H9 (cell line): ENCODE data around the gene SFTPB. TPM values are rescaled to one million over a fixed set of nuclear protein-coding genes. Genes with fewer than 3 reads are reported as not detected.

Experiments
- DNase-seq: peaks from one replicate; pipeline ENCODE4 v3.0.0-alpha.2; 2017
- H2AFZ ChIP-seq: one replicate; pipeline ENCODE4 v1.6.1; 2013; ENCODE audit warnings: mild to moderate bottlenecking, low read length, control low read depth, moderate library complexity
- H2AK5ac ChIP-seq: 2 replicates; pipeline ENCODE4 v1.6.1; 2013; ENCODE audit warnings: low read length, control low read depth, mixed read lengths; ENCODE audit not compliant: insufficient read length
- H2BK120ac ChIP-seq: one replicate; pipeline ENCODE4 v1.6.1; 2013; ENCODE audit warnings: low read depth, mild to moderate bottlenecking, low read length, control low read depth, inconsistent platforms; ENCODE audit not compliant: poor library complexity, severe bottlenecking
- H2BK12ac ChIP-seq: 2 replicates; pipeline ENCODE4 v1.6.1; 2013; ENCODE audit warnings: low read length, control low read depth, mixed read lengths, low read depth; ENCODE audit not compliant: insufficient read length
- H2BK15ac ChIP-seq: 2 replicates; pipeline ENCODE4 v1.6.1; 2013; ENCODE audit warnings: low read depth, low read length, control low read depth
- H2BK20ac ChIP-seq: one replicate; pipeline ENCODE4 v1.6.1; 2013; ENCODE audit warnings: low read depth, mild to moderate bottlenecking, low read length, control low read depth, inconsistent platforms; ENCODE audit not compliant: poor library complexity, severe bottlenecking
- H2BK5ac ChIP-seq: 2 replicates; pipeline ENCODE4 v1.6.1; 2013; ENCODE audit warnings: low read length, control low read depth, mixed read lengths; ENCODE audit not compliant: insufficient read length
- H3K14ac ChIP-seq: 2 replicates; pipeline ENCODE4 v1.6.1; 2013; ENCODE audit warnings: low read length, control low read depth; ENCODE audit not compliant: insufficient read depth
- H3K18ac ChIP-seq: 2 replicates; pipeline ENCODE4 v1.6.1; 2013; ENCODE audit warnings: low read depth, mild to moderate bottlenecking, mixed read lengths, low read length, control low read depth; ENCODE audit not compliant: insufficient read length
- H3K23ac ChIP-seq: 2 replicates; pipeline ENCODE4 v1.6.1; 2013; ENCODE audit warnings: low read length, control low read depth, mixed read lengths, low read depth; ENCODE audit not compliant: insufficient read length
- H3K23me2 ChIP-seq: 2 replicates; pipeline ENCODE4 v1.6.1; 2013; ENCODE audit warnings: low read depth, mild to moderate bottlenecking, mixed read lengths, low read length, control low read depth; ENCODE audit not compliant: insufficient read length, poor library complexity, severe bottlenecking
- H3K27ac ChIP-seq: 2 replicates; pipeline ENCODE4 v1.5.1; 2013; ENCODE audit warnings: low read length, control low read depth, mixed read lengths, low read depth; ENCODE audit not compliant: insufficient read length
- H3K27me3 ChIP-seq: 2 replicates; pipeline ENCODE4 v1.6.1; 2013; ENCODE audit warnings: low read length, control low read depth, inconsistent platforms; ENCODE audit not compliant: insufficient read depth
- H3K4ac ChIP-seq: 2 replicates; pipeline ENCODE4 v1.6.1; 2013; ENCODE audit warnings: low read depth, mild to moderate bottlenecking, control low read depth, inconsistent platforms, low read length, moderate library complexity
- H3K4me1 ChIP-seq: 2 replicates; pipeline ENCODE4 v1.6.1; 2013; ENCODE audit warnings: low read length, control low read depth, inconsistent platforms; ENCODE audit not compliant: insufficient read depth
- H3K4me2 ChIP-seq: 2 replicates; pipeline ENCODE4 v1.6.1; 2013; ENCODE audit warnings: low read length, control low read depth, mixed read lengths; ENCODE audit not compliant: insufficient read length, insufficient read depth
- H3K56ac ChIP-seq: 2 replicates; pipeline ENCODE4 v1.6.1; 2013; ENCODE audit warnings: low read depth, mild to moderate bottlenecking, mixed read lengths, low read length, control low read depth; ENCODE audit not compliant: insufficient read length
- H3K79me1 ChIP-seq: 2 replicates; pipeline ENCODE4 v1.6.1; 2013; ENCODE audit warnings: low read depth, mild to moderate bottlenecking, moderate library complexity, low read length, control low read depth, inconsistent platforms; ENCODE audit not compliant: insufficient read depth, poor library complexity, severe bottlenecking
- H3K79me2 ChIP-seq: 2 replicates; pipeline ENCODE4 v1.6.1; 2013; ENCODE audit warnings: low read length, control low read depth, inconsistent platforms; ENCODE audit not compliant: insufficient read depth
- H3K9ac ChIP-seq: 2 replicates; pipeline ENCODE4 v1.6.1; 2013; ENCODE audit warnings: low read length, control low read depth, mixed read lengths; ENCODE audit not compliant: insufficient read length; ENCODE audit errors: extremely low read depth
- H3K9me3 ChIP-seq: one replicate; pipeline ENCODE4 v1.6.1; 2013; ENCODE audit warnings: low read depth, low read length, inconsistent platforms; ENCODE audit not compliant: control insufficient read depth
- H3T11ph ChIP-seq: one replicate; pipeline ENCODE4 v1.6.1; 2013; ENCODE audit warnings: mild to moderate bottlenecking, low read length, control low read depth, inconsistent platforms
- H4K20me1 ChIP-seq: one replicate; pipeline ENCODE4 v1.6.1; 2013; ENCODE audit not compliant: control insufficient read depth, insufficient read length, insufficient read depth
- H4K5ac ChIP-seq: 2 replicates; pipeline ENCODE4 v1.6.1; 2013; ENCODE audit warnings: low read depth, mild to moderate bottlenecking, mixed read lengths, low read length, control low read depth; ENCODE audit not compliant: insufficient read length
- H4K8ac ChIP-seq: replicated peaks from 2 replicates; pipeline ENCODE4 v1.6.1; 2013; ENCODE audit warnings: low read length, control low read depth, mixed read lengths, low read depth; ENCODE audit not compliant: insufficient read length
- H4K91ac ChIP-seq: 2 replicates; pipeline ENCODE4 v1.6.1; 2013; ENCODE audit warnings: low read depth, mild to moderate bottlenecking, moderate library complexity, mixed read lengths, low read length, control low read depth; ENCODE audit not compliant: insufficient read length
- H3K27ac Mint-ChIP-seq, 3 experiments: 2 replicates in 2 of 3; 3 replicates in 1 of 3; pipeline ENCODE4 v1.8.0; 2020 to 2021; ENCODE audit warnings: mixed read lengths in 3 of 3, mild to moderate bottlenecking in 1 of 3, moderate library complexity in 1 of 3
- H3K27me3 Mint-ChIP-seq: 2 replicates; pipeline ENCODE4 v1.8.0; 2021; ENCODE audit warnings: low read depth, mild to moderate bottlenecking, moderate library complexity, mixed read lengths
- H3K36me3 Mint-ChIP-seq, 3 experiments: 2 replicates in 2 of 3; 3 replicates in 1 of 3; pipeline ENCODE4 v1.8.0; 2020 to 2021; ENCODE audit warnings: low read depth in 3 of 3, mixed read lengths in 3 of 3; ENCODE audit not compliant: insufficient read depth in 1 of 3
- H3K4me1 Mint-ChIP-seq, 2 experiments: 2 replicates each; pipeline ENCODE4 v1.8.0; 2020; ENCODE audit warnings: mixed read lengths in 2 of 2
- H3K4me3 Mint-ChIP-seq, 2 experiments: 2 replicates in 1 of 2; 3 replicates in 1 of 2; pipeline ENCODE4 v1.8.0; 2020 to 2021; ENCODE audit warnings: mild to moderate bottlenecking in 2 of 2, mixed read lengths in 2 of 2, moderate library complexity in 1 of 2
- H3K9me3 Mint-ChIP-seq, 2 experiments: 2 replicates in 1 of 2; 3 replicates in 1 of 2; pipeline ENCODE4 v1.8.0; 2020; ENCODE audit warnings: mild to moderate bottlenecking in 2 of 2, mixed read lengths in 2 of 2, moderate library complexity in 1 of 2
- CTCF ChIP-seq: fragments of 200-600 bp; sonication (generic); conservative IDR thresholded peaks from 3 replicates; pipeline ENCODE4 v1.8.0; 2021; ENCODE audit warnings: antibody characterized with exemption, mild to moderate bottlenecking
- WGBS: extraction: QIAGEN DNeasy Blood & Tissue Kit; methylation state at CpG from one replicate; pipeline ENCODE4 v1.1.7; 2013; ENCODE audit warnings: missing lambda C conversion rate, low lambda C conversion rate, mixed read lengths; ENCODE audit not compliant: insufficient read length; ENCODE audit errors: extremely low coverage; 5-methylcytosine and 5-hydroxymethylcytosine counted together
- total RNA-seq: library from RNA; stranded (reverse); gene quantifications from 2 replicates; pipeline ENCODE4 v1.2.1, GENCODE V29; 2021

The SFTPB gene
- total RNA-seq, 1 experiment from 2014 or later = not detected

- H2AK5ac ChIP-seq = no peak overlapping the region
- no peak overlapping the region for H3K14ac ChIP-seq
- H4K20me1 ChIP-seq = no peaks in the 10 kb centered on the region
- H3K27ac ChIP-seq = no peak overlapping the region
- Mint-ChIP-seq H3K4me3 (no peak overlapping the region), H3K27ac (no peak overlapping the region; a peak in 1 of 7 replicates), H3K27me3 (no peaks in the 10 kb centered on the region), H3K36me3 (peaks cover 2 to 14% (median 6%) of the 10 kb centered on the region in 3 experiments; a peak in 4 of 7 replicates), H3K9me3 (no peaks in the 10 kb centered on the region), H3K4me1 (peaks cover 0 to 3% of the 10 kb centered on the region in 2 experiments; a peak in 1 of 4 replicates)
- H4K5ac ChIP-seq = no peak overlapping the region
- WGBS = no CpG with 5 or more reads among the region's 14 CpGs
- no peak overlapping the region for H4K8ac ChIP-seq
- no peak overlapping the region for H3K23ac ChIP-seq
- H3K4ac ChIP-seq = no peak overlapping the region
- H3K4me1 ChIP-seq = no peaks in the 10 kb centered on the region
- no peak overlapping the region for H2AFZ ChIP-seq
- no peaks in the 10 kb centered on the region for H3K23me2 ChIP-seq
- no peak overlapping the region for H3K4me2 ChIP-seq
- H2BK120ac ChIP-seq = no peak overlapping the region
- H3K56ac ChIP-seq = no peak overlapping the region
- no peak for TF ChIP-seq CTCF
- no peak overlapping the region for H2BK12ac ChIP-seq
- no peak overlapping the region for H4K91ac ChIP-seq
- H2BK20ac ChIP-seq = no peak overlapping the region
- no peaks in the 10 kb centered on the region for H3K79me1 ChIP-seq
- no peak overlapping the region for H2BK5ac ChIP-seq
- H3K9ac ChIP-seq = no peak overlapping the region
- no peak overlapping the region for H2BK15ac ChIP-seq
- no peak overlapping the region for H3T11ph ChIP-seq
- no peak for DNase-seq
- H3K27me3 ChIP-seq = no peaks in the 10 kb centered on the region
- H3K9me3 ChIP-seq = no peaks in the 10 kb centered on the region
- no peaks in the 10 kb centered on the region for H3K79me2 ChIP-seq
- no peak overlapping the region for H3K18ac ChIP-seq
Measured at GRCh38 chr2:85661139-85661858, 6.7 kb downstream of the SFTPB start.
